T-helper 17 cell (primary cell): ENCODE results near the gene TTC5. TPM values are rescaled to one million over a fixed set of nuclear protein-coding genes. Genes with fewer than 3 reads are reported as not detected.
"Not testable (repeated sequence)": the region's sequence is repeated elsewhere in the genome, so short reads cannot be mapped to it uniquely, and the experiment has no call there.

ENCODE experiments used
- ATAC-seq: fragments of 150-1000 bp; cut with Tn5 transposase; 2 replicates; pipeline ENCODE4 v1.10.0; 2021; ENCODE audit warnings: mild to moderate bottlenecking, moderate library complexity
- DNase-seq, 3 donors: peaks; one replicate each; pipeline versions ENCODE4 v3.0.0 to v3.0.0-alpha.2; 2020 to 2021
- H3K9me3 ChIP-seq: one replicate; pipeline ENCODE4 v1.7.0; 2013; ENCODE audit warnings: low read length, mild to moderate bottlenecking; ENCODE audit not compliant: control insufficient read depth, poor library complexity, severe bottlenecking
- H3K27ac Mint-ChIP-seq: one replicate; pipeline ENCODE4 v1.8.0; 2022; ENCODE audit warnings: mild to moderate bottlenecking, moderate library complexity, mixed read lengths
- H3K27me3 Mint-ChIP-seq: one replicate; pipeline ENCODE4 v1.8.0; 2022; ENCODE audit warnings: mixed read lengths
- H3K36me3 Mint-ChIP-seq: one replicate; pipeline ENCODE4 v1.8.0; 2022; ENCODE audit warnings: low read depth, mixed read lengths
- H3K4me1 Mint-ChIP-seq: one replicate; pipeline ENCODE4 v1.8.0; 2022; ENCODE audit warnings: mild to moderate bottlenecking, mixed read lengths
- H3K4me3 Mint-ChIP-seq: one replicate; pipeline ENCODE4 v1.8.0; 2022; ENCODE audit warnings: mild to moderate bottlenecking, moderate library complexity, mixed read lengths
- total RNA-seq, 4 donors: library from RNA in 2 of 4; stranded (reverse) in 2 of 4; gene quantifications; one replicate each; pipeline ENCODE4 v1.2.3 and lab custom pipeline; 2022 to 2026

TTC5 gene
- total RNA-seq, 2 donors from 2014 or later: 16.5 TPM

DNA sequence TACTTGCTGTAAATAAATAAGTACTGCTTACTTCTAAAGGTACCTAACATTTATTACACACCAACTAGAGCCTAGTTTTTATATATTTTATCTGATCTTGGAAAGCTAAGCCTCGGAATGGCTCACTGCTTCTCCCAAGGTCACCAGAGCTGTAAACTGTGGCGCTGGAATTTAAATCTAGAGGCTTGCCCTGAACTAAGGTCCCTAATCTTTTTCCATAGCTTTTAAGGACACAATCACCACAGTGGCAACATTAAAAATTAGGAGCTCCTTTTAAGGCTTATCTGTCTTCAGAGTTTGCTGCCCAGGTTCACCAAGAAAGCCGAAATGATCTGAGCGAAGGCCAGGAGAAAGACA, 26.7 kb upstream of the TTC5 start:
- Mint-ChIP-seq H3K4me1 (peaks cover 23% of the 10 kb centered on the region), H3K4me3 (peak overlapping the region; percentile 99), H3K36me3 (no peaks in the 10 kb centered on the region), H3K27me3 (no peaks in the 10 kb centered on the region), H3K27ac (peak overlapping the region; percentile 96)
- H3K9me3 ChIP-seq: no peaks in the 10 kb centered on the region
- ATAC-seq (no peak), DNase-seq (no peak)

DNA sequence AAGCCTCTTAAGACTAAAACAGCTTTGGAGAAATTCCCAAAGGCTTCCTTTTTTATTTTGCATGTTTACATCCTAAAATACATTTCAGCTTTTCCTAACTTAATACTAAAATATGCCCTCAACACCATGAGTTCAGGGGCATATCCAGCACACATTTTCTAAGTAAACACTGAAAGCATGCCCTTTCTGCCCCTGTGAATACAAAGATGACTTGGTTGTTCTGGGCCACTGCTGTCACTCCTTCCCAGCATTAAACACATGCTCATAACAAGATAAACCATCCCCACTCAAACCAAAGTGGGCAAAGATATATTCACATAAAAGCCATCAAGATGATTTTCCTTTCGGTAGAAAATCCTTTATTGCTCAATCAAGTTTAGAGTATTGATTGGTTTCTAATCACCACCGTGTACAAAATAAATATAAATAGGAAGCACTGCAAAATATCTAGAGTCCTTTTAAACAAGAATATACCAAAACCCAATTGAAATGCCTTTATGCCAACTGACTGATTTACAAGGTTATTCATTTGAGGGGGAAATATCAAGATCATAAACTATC, 25.4 kb upstream of the TTC5 start:
- Mint-ChIP-seq H3K4me1 (peaks cover 25% of the 10 kb centered on the region), H3K27me3 (no peaks in the 10 kb centered on the region), H3K36me3 (no peaks in the 10 kb centered on the region), H3K4me3 (no peak overlapping the region), H3K27ac (peak overlapping the region; percentile 69)
- ATAC-seq (no peak), DNase-seq (no peak)
- H3K9me3 ChIP-seq: no peaks in the 10 kb centered on the region

DNA sequence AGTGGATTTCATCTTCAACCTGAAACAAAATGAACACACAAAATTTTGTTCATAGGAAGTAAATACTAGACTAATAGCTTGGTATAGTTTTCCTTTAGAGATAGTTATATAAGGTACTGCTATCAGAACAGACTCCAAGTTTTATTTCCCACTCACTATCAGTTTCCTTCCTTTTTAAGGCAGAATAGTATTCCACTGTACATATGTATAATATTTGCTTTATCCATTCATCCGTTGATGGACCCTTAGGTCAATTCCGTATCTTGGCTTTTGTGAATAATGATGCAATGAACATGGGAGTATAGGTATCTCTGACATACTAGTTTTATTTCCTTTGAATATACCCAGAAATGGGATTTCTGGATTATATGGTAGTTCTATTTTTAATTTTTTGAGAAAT, 23.6 kb upstream of the TTC5 start:
- no peak overlapping the region for H3K27ac Mint-ChIP-seq
- peaks cover 25% of the 10 kb centered on the region for H3K4me1 Mint-ChIP-seq

DNA sequence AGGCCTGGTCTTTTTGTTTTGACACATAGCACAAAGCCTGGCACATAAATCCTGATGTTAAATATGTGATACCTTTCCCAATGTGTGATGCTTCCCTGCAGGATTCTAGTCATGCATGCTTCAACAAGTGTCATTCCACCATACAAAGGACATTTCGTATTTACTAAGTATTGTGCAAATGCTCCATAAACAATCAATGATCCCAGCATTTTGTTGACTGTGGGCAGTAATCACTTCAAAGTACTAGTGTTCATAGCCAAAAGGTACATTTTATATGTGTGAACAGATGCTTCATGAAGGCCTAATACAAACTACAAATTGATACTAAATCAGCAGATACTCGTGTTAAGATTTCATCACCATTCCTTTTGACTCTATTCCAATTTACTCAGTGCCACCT, 23.0 kb upstream of the TTC5 start:
- H3K4me3 Mint-ChIP-seq: no peak overlapping the region
- ATAC-seq (no peak), DNase-seq (no peak)
- H3K27me3 Mint-ChIP-seq: no peaks in the 10 kb centered on the region
- H3K27ac Mint-ChIP-seq: no peak overlapping the region
- no peaks in the 10 kb centered on the region for H3K36me3 Mint-ChIP-seq
- peaks cover 25% of the 10 kb centered on the region for H3K4me1 Mint-ChIP-seq
- H3K9me3 ChIP-seq: no peaks in the 10 kb centered on the region

More for the DNA sequence above, 23.6 kb upstream of the TTC5 start:
- DNase-seq (no peak), ATAC-seq (no peak)
- H3K27me3 Mint-ChIP-seq: no peaks in the 10 kb centered on the region
- no peak overlapping the region for H3K4me3 Mint-ChIP-seq
- H3K36me3 Mint-ChIP-seq: no peaks in the 10 kb centered on the region
- no peaks in the 10 kb centered on the region for H3K9me3 ChIP-seq

DNA sequence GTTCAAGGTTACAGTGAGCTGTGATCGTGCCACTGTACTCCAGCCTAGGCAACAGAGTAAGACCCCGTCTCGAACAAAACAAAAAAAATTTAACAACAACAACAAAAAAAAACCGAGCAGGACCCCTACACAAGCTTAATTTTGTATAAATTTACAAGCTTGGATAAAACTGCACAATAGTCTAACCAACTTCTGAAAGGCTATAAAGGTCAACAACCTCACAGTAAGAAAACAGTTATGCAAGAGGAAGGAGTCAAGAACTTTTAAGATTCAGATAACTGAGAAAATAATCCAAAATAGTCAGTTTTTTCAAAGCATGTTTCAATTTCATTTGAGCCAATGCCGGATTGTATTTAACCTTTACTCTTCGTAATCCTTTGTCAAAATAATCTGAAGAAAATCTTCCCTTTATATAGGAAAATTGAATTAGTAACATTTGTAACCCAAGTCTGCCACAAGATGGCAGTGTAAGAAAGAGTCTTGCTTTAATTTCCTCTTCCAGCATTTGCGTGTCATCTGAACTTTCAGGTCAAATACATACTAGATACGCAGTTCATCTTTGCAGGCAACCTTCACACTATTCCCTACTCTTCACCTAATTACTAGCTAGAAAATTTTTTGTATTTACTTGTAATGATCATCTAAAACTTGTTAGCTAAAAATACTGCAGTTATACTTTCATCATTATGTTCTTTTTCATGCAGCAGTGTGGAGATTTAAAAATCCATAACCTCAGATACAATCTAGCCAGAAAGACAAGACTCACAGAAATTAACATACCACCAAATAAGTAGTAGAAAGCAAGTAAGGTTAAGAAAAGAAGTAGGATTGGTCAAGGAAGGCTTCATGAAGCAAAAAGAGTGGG, 21.5 kb upstream of the TTC5 start:
- H3K36me3 Mint-ChIP-seq: no peaks in the 10 kb centered on the region

DNA sequence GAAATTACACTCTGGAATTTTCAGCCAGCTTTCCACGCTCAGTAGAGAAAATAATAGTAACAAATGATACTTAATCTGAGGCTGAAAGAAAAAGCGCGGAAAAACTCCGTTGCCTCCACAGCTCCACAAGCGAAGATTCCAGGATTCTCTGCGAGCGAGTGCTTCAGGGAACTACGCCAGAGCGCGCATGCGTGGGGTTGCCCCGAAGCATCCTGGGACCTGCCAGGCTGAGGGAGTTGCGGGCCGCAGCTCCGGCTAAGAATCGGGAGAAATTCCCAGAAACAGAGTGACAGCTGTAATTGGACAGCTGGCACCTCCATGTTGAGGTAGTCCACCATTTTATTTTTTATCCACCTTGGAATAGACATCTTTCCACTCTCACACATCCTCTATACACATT, 12.0 kb upstream of the TTC5 start:
- Mint-ChIP-seq H3K27ac (no peak overlapping the region), H3K4me3 (no peak overlapping the region), H3K36me3 (no peaks in the 10 kb centered on the region), H3K4me1 (no peaks in the 10 kb centered on the region), H3K27me3 (no peaks in the 10 kb centered on the region)
- ATAC-seq: no peak
- no peak for DNase-seq
- no peaks in the 10 kb centered on the region for H3K9me3 ChIP-seq

More for the DNA sequence above, 21.5 kb upstream of the TTC5 start:
- H3K4me3 Mint-ChIP-seq: peak overlapping the region; percentile 28
- H3K27me3 Mint-ChIP-seq: no peaks in the 10 kb centered on the region
- DNase-seq (no peak), ATAC-seq (peak; percentile 81)
- peak overlapping the region; percentile 67 for H3K27ac Mint-ChIP-seq
- H3K4me1 Mint-ChIP-seq: peaks cover 15% of the 10 kb centered on the region
- H3K9me3 ChIP-seq: no peaks in the 10 kb centered on the region

DNA sequence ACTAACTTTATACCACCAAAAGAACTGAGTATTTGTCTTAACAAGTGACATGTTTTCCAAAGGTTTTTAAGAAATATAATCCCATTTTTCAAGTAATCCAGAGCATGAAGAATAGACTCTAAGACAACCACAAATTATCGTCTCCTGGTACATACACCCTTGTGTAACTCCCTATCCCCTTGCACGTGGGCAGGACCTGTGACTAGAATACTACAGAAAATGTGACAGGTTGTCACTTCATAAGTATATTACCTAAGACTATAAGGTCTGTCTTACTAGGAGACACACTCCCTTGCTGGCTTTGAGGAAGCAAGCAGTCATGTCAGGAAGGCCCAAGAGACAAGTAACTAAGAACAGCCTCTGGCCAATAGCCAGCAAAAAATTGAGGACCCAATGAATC, 8.3 kb upstream of the TTC5 start:
- peaks cover 4% of the 10 kb centered on the region for H3K36me3 Mint-ChIP-seq
- no peaks in the 10 kb centered on the region for H3K9me3 ChIP-seq
- DNase-seq (no peak), ATAC-seq (no peak)
- no peak overlapping the region for H3K27ac Mint-ChIP-seq
- no peak overlapping the region for H3K4me3 Mint-ChIP-seq
- H3K27me3 Mint-ChIP-seq: no peaks in the 10 kb centered on the region
- no peaks in the 10 kb centered on the region for H3K4me1 Mint-ChIP-seq

DNA sequence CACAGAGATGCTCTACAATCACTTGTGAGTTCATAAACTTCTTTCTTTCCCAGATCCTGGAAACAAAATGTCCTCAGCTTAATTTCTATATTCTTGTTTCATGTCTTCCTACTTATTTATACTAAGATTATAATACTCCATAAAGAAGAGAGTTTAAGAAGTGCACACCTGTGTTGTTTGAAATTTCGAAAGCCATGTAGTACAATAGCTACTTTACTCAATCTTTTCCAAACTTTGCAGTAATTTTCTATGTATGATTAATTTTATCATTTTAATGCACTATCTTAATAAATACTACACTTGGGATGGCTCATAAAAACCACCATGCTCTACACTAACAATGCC, 300 bp upstream of the TTC5 start:
- Mint-ChIP-seq H3K36me3 (peaks cover 10% of the 10 kb centered on the region), H3K27ac (peak overlapping the region; percentile 96), H3K27me3 (no peaks in the 10 kb centered on the region), H3K4me3 (peak overlapping the region; percentile 99), H3K4me1 (peaks cover 30% of the 10 kb centered on the region)
- H3K9me3 ChIP-seq: no peaks in the 10 kb centered on the region
- ATAC-seq (peak; percentile 6), DNase-seq (no peak)

DNA sequence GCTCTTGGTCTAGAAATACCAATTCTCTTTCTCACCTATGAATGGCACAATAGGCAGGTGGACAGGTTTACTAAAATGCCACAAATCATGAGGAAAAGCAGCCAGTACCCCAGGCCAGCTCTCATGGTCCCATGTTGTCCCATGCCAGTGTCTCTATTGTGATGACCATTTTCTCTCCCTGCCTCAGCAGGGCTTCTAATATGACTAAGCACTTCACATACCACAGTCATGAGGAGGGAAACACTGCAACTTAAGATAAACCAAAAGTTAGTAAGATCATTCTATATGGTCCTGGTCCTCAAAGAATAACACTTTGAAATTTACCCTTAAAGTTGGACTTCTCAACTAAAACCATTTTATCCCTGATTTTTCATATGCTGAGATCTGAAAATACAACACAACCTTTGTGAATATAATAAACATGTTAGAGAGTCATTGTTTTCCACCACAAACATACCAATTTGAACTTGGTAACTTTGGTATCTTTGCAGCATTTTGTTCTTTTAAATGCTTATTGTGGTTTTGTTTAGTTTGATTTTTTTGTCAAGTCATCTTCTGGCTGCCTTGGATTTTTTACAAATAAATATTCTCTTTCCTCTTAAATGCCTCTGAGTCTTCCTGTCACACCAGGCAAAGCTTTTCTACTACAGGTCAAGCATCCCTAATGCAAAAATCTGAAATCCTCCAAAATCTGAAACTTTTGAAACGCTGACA, 3.6 kb downstream of the TTC5 start:
- no peak overlapping the region for H3K4me3 Mint-ChIP-seq
- no peak for DNase-seq
- no peaks in the 10 kb centered on the region for H3K27me3 Mint-ChIP-seq
- no peak for ATAC-seq
- peaks cover 24% of the 10 kb centered on the region for H3K36me3 Mint-ChIP-seq
- peaks cover 35% of the 10 kb centered on the region for H3K4me1 Mint-ChIP-seq
- H3K27ac Mint-ChIP-seq: peak overlapping the region; percentile 65
- no peaks in the 10 kb centered on the region for H3K9me3 ChIP-seq

DNA sequence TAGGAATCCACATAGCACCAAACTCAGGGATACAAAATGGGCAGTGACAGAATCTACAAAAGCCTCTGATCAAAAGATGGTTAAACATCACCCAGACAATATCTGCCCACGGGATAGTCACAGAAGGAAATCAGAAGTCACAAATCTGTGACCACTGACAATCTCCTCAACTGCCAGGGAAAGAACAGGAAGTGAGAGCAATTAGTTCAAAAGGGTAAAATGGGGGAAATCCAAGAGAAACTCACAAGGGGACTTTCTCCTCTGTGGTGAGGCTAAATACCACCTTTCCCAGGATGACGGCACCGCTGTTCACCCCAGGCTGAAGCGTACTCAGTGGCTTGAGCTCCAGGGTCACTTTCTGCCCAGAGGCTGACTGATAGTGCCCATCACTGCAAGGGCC, 10.7 kb downstream of the TTC5 start:
- Mint-ChIP-seq H3K27me3 (no peaks in the 10 kb centered on the region), H3K4me3 (no peak overlapping the region), H3K27ac (peak overlapping the region; percentile 63), H3K36me3 (peaks cover 25% of the 10 kb centered on the region), H3K4me1 (peaks cover 17% of the 10 kb centered on the region)
- DNase-seq: no peak
- H3K9me3 ChIP-seq: no peaks in the 10 kb centered on the region
- no peak for ATAC-seq

DNA sequence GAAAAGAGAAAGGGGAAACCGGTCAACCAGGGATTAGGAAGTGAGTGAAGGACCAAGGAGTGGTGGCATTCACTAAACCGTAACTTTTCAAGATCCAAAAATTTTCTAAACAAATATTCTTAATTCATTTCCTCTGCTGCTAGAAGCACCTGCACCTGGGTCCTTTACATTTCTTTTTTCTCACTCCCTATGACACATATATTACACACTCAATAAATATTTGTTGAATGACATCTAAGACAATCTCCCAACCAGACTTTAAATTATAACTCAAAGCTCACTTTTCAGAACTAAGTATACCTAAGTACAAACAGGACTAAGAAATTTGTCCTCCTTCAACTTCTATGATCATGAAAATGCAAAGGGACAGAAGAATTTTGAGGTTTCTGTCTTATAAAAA, 11.1 kb downstream of the TTC5 start:
- DNase-seq: no peak
- Mint-ChIP-seq H3K27ac (peak overlapping the region; percentile 63), H3K4me3 (no peak overlapping the region), H3K4me1 (peaks cover 17% of the 10 kb centered on the region), H3K36me3 (peaks cover 25% of the 10 kb centered on the region), H3K27me3 (no peaks in the 10 kb centered on the region)
- no peaks in the 10 kb centered on the region for H3K9me3 ChIP-seq
- ATAC-seq: no peak

DNA sequence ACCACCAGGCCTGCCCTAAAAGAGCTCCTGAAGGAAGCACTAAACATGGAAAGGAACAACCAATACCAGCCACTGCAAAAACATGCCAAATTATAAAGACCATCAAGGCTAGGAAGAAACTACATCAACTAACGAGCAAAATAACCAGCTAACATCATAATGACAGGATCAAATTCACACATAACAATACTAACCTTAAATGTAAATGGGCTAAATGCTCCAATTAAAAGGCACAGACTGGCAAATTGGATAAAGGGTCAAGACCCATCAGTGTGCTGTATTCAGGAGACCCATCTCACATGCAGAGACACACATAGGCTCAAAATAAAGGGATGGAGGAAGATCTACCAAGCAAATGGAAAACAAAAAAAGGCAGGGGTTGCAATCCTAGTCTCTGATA, 23.8 kb downstream of the TTC5 start:
- H3K4me1 Mint-ChIP-seq, ATAC-seq: not testable (repeated sequence)

DNA sequence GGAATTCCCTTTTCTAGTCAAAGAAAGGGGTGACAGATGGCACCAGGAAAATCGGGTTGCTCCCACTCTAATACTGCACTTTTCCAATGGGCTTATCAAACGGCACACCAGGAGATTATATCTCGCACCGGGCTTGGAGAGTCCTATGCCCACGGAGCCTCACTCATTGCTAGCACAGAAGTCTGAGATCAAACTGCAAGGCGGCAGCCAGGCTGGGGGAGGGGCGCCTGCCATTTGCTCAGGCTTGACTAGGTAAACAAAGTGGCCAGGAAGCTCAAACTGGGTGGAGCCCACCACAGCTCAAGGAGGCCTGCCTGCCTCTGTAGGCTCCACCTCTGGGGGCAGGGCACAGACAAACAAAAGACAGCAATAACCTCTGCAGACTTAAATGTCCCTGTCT, 25.5 kb downstream of the TTC5 start:
- not testable (repeated sequence) for H3K4me1 Mint-ChIP-seq, H3K9me3 ChIP-seq, ATAC-seq, H3K27me3 Mint-ChIP-seq
- H3K27ac Mint-ChIP-seq: peak overlapping the region; percentile 71
- H3K4me3 Mint-ChIP-seq: peak overlapping the region; percentile 63
- DNase-seq: peak in 1 of 3 donors; percentile 5
- peaks cover 15% of the 10 kb centered on the region for H3K36me3 Mint-ChIP-seq

More for the DNA sequence above, 23.8 kb downstream of the TTC5 start:
- not testable (repeated sequence) for H3K27ac Mint-ChIP-seq, H3K9me3 ChIP-seq, H3K27me3 Mint-ChIP-seq, H3K4me3 Mint-ChIP-seq, DNase-seq
- H3K36me3 Mint-ChIP-seq: peaks cover 15% of the 10 kb centered on the region
